ENCODE measurements around the gene EFNA5.
"Not testable (repeated sequence)": the region's sequence is repeated elsewhere in the genome, so short reads cannot be mapped to it uniquely, and the experiment has no call there.

EFNA5 gene

GRCh38 chr5:107455111-107455544, 215.6 kb downstream of the EFNA5 start:
- H3K79me2 ChIP-seq (ENCODE audit: insufficient read depth, low read length) = no peaks in the 10 kb centered on the region
- no peaks in the 10 kb centered on the region for H3K9me3 ChIP-seq (ENCODE audit: low read length)
- peak overlapping the region; percentile 42 for H3K4me2 ChIP-seq (ENCODE audit: low read length)
- peaks cover 13% of the 10 kb centered on the region; the same call in 1 of the 2 replicates for H3F3A ChIP-seq (ENCODE audit: insufficient read depth, low read length)
- no peaks in the 10 kb centered on the region for H4K20me1 ChIP-seq (ENCODE audit: insufficient read depth, low read length)
- TF ChIP-seq EZH2 (IDR thresholded peaks at IDR 0.05; ENCODE audit: borderline replicate concordance, low read length) = no peak
- no peak for TF ChIP-seq CTCF (IDR thresholded peaks at IDR 0.05; ENCODE audit: low read length)
- H3K9me2 ChIP-seq (ENCODE audit: low read depth, low read length) = no peaks in the 10 kb centered on the region
- peak overlapping the region; percentile 31; the same call in 1 of the 2 replicates for H3K9ac ChIP-seq (ENCODE audit: low read length)
- H2AFZ ChIP-seq (ENCODE audit: low read length) = 0 out of 2 replicates have a peak overlapping the region, but pooled peaks have one; percentile 68
- peaks cover 72% of the 10 kb centered on the region for H3K4me1 ChIP-seq (ENCODE audit: insufficient read depth, low read length, severe bottlenecking)
- peak overlapping the region; percentile 97 for H3K27ac ChIP-seq (ENCODE audit: low read depth, low read length, poor library complexity, severe bottlenecking)
- no peaks in the 10 kb centered on the region for H3K27me3 ChIP-seq (ENCODE audit: insufficient read depth, low read length)
- H3K36me3 ChIP-seq (ENCODE audit: insufficient read depth, low read length) = no peaks in the 10 kb centered on the region
- H3K4me3 ChIP-seq (ENCODE audit: low read depth, low read length, poor library complexity, severe bottlenecking) = no peak overlapping the region

- not testable (repeated sequence) for H2AFZ ChIP-seq (ENCODE audit: low read length); H3K9ac ChIP-seq (ENCODE audit: low read length); H3K27me3 ChIP-seq (ENCODE audit: insufficient read depth, low read length); H3K36me3 ChIP-seq (ENCODE audit: insufficient read depth, low read length); H4K20me1 ChIP-seq (ENCODE audit: insufficient read depth, low read length); H3K79me2 ChIP-seq (ENCODE audit: insufficient read depth, low read length); H3K4me2 ChIP-seq (ENCODE audit: low read length); H3K9me2 ChIP-seq (ENCODE audit: low read depth, low read length); H3K9me3 ChIP-seq (ENCODE audit: low read length); H3K4me3 ChIP-seq (ENCODE audit: low read depth, low read length, poor library complexity, severe bottlenecking)
- peaks cover 88% of the 10 kb centered on the region for H3K4me1 ChIP-seq (ENCODE audit: insufficient read depth, low read length, severe bottlenecking)
- H3K27ac ChIP-seq (ENCODE audit: low read depth, low read length, poor library complexity, severe bottlenecking) = peak overlapping the region; percentile 97
- H3F3A ChIP-seq (ENCODE audit: insufficient read depth, low read length) = peaks cover 11% of the 10 kb centered on the region; the same call in 1 of the 2 replicates
These were observed 218.9 kb downstream of the EFNA5 start for GRCh38 chr5:107451827-107452226.

GRCh38 chr5:107451028-107451427, 219.7 kb downstream of the EFNA5 start:
- H4K20me1 ChIP-seq (ENCODE audit: insufficient read depth, low read length) = no peaks in the 10 kb centered on the region
- no peak for TF ChIP-seq CTCF (IDR thresholded peaks at IDR 0.05; ENCODE audit: low read length)
- no peak for TF ChIP-seq EZH2 (IDR thresholded peaks at IDR 0.05; ENCODE audit: borderline replicate concordance, low read length)
- no peak overlapping the region; the same call in 1 of the 2 replicates for H3K9ac ChIP-seq (ENCODE audit: low read length)
- H3K4me1 ChIP-seq (ENCODE audit: insufficient read depth, low read length, severe bottlenecking) = peaks cover 82% of the 10 kb centered on the region
- H3F3A ChIP-seq (ENCODE audit: insufficient read depth, low read length) = peaks cover 7% of the 10 kb centered on the region; the same call in 1 of the 2 replicates
- H3K4me3 ChIP-seq (ENCODE audit: low read depth, low read length, poor library complexity, severe bottlenecking) = no peak overlapping the region
- no peaks in the 10 kb centered on the region for H3K9me3 ChIP-seq (ENCODE audit: low read length)
- no peak overlapping the region for H2AFZ ChIP-seq (ENCODE audit: low read length)
- H3K9me2 ChIP-seq (ENCODE audit: low read depth, low read length) = no peaks in the 10 kb centered on the region
- no peaks in the 10 kb centered on the region for H3K79me2 ChIP-seq (ENCODE audit: insufficient read depth, low read length)
- H3K4me2 ChIP-seq (ENCODE audit: low read length) = no peak overlapping the region
- H3K36me3 ChIP-seq (ENCODE audit: insufficient read depth, low read length) = no peaks in the 10 kb centered on the region
- peak overlapping the region; percentile 95 for H3K27ac ChIP-seq (ENCODE audit: low read depth, low read length, poor library complexity, severe bottlenecking)
- no peaks in the 10 kb centered on the region for H3K27me3 ChIP-seq (ENCODE audit: insufficient read depth, low read length)

GRCh38 chr5:107450531-107450930, 220.2 kb downstream of the EFNA5 start:
- Histone ChIP-seq H3K9me3 (ENCODE audit: low read length) (no peaks in the 10 kb centered on the region), H3K27me3 (ENCODE audit: insufficient read depth, low read length) (no peaks in the 10 kb centered on the region), H2AFZ (ENCODE audit: low read length) (peak overlapping the region; percentile 45), H3K9ac (ENCODE audit: low read length) (peak overlapping the region; percentile 61), H3K79me2 (ENCODE audit: insufficient read depth, low read length) (no peaks in the 10 kb centered on the region), H3K4me1 (ENCODE audit: insufficient read depth, low read length, severe bottlenecking) (peaks cover 82% of the 10 kb centered on the region), H3K4me3 (ENCODE audit: low read depth, low read length, poor library complexity, severe bottlenecking) (peak overlapping the region; percentile 35), H3K4me2 (ENCODE audit: low read length) (peak overlapping the region; percentile 65), H4K20me1 (ENCODE audit: insufficient read depth, low read length) (no peaks in the 10 kb centered on the region), H3F3A (ENCODE audit: insufficient read depth, low read length) (peaks cover 6% of the 10 kb centered on the region; the same call in 1 of the 2 replicates), H3K36me3 (ENCODE audit: insufficient read depth, low read length) (no peaks in the 10 kb centered on the region), H3K27ac (ENCODE audit: low read depth, low read length, poor library complexity, severe bottlenecking) (peak overlapping the region; percentile 95), H3K9me2 (ENCODE audit: low read depth, low read length) (no peaks in the 10 kb centered on the region)
- no peak for TF ChIP-seq EZH2 (IDR thresholded peaks at IDR 0.05; ENCODE audit: borderline replicate concordance, low read length)
- TF ChIP-seq CTCF (IDR thresholded peaks at IDR 0.05; ENCODE audit: low read length) = no peak

Measured in OCI-LY1 (cell line).